HG03045 (cell line): Measurements from ENCODE around the gene CERK.
"Not testable (repeated sequence)": the region's sequence is repeated elsewhere in the genome, so short reads cannot be mapped to it uniquely, and the experiment has no call there.

ENCODE experiments used
- ATAC-seq: cut with Tn5 transposase; IDR thresholded peaks from one replicate; pipeline ENCODE4 v1.9.1; 2021; ENCODE audit warnings: mild to moderate bottlenecking, moderate library complexity; ENCODE audit not compliant: unreplicated experiment

CERK gene, protein sequence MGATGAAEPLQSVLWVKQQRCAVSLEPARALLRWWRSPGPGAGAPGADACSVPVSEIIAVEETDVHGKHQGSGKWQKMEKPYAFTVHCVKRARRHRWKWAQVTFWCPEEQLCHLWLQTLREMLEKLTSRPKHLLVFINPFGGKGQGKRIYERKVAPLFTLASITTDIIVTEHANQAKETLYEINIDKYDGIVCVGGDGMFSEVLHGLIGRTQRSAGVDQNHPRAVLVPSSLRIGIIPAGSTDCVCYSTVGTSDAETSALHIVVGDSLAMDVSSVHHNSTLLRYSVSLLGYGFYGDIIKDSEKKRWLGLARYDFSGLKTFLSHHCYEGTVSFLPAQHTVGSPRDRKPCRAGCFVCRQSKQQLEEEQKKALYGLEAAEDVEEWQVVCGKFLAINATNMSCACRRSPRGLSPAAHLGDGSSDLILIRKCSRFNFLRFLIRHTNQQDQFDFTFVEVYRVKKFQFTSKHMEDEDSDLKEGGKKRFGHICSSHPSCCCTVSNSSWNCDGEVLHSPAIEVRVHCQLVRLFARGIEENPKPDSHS

DNA sequence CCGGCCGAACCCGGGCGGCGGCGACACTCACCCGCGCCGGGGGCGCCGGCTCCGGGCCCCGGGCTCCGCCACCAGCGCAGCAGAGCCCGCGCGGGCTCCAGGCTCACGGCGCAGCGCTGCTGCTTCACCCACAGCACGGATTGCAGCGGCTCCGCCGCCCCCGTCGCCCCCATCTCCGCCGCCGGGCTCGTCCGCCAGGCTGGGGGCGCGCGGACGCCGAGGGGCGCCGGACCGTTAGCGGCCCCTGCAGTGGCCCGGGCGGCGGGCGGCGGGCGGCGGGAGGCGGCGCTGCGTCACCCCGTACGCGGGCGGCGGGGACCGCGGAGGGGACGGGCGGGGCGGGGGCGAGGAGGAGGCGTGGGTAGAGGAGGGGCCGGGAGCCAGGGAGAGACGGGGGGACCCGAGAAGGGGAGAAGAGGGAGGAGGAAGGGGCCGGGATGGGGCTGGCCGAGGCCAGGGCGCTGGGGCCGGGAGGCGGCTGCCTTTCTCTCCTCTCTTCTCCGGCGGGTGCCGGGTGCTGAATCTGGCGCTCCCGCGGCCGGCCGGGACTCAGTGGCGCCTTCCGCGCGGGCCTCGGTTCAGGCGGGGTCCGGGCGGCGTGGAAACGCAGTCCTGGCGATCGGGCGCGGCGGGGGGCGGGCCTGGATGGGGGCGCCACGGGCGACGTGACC lies at the start of gene CERK:
Gene CERK, minus strand, starts transcription at position 277 of the 671 bp plus-strand sequence. Its CDS starts 104 bp downstream, at position 173.
- ATAC-seq: peak; percentile 41

DNA sequence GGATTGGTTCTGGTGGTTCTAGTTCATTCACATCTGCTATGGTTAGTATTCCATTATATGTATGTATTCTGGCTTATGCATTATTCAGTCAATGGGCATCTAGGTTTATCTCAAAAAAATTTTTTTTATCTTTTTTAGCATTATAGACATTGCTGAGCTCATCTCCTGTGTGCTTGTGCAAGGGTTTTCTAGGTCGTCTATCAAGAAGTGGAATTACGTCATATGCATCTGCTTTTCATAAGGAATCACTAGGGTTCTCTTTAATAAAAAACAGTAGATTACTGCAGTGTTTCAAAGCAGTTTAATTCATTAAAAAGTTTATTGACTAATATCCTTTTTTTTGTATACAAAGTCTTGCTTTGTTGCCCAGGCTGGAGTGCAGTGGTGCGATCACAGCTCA lies 45.7 kb upstream of the CERK start:
- no peak for ATAC-seq

DNA sequence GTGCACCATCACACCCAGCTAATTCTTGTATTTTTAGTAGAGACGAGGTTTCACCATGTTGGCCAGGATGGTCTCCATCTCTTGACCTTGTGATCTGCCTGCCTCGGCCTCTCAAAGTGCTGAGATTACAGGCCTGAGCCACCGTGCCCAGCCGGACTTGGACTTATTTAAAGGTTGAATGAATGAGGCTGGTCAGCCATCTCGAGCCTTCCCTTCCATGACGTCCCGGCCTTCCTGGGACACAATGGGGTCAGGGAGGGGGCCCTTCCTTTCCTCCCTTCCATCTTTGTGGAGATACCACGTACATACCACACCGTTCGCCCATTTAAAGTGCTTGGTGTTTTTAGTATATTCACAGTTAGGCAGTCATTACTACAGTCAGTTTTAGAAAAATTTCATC lies 44.1 kb upstream of the CERK start:
- ATAC-seq: not testable (repeated sequence)

DNA sequence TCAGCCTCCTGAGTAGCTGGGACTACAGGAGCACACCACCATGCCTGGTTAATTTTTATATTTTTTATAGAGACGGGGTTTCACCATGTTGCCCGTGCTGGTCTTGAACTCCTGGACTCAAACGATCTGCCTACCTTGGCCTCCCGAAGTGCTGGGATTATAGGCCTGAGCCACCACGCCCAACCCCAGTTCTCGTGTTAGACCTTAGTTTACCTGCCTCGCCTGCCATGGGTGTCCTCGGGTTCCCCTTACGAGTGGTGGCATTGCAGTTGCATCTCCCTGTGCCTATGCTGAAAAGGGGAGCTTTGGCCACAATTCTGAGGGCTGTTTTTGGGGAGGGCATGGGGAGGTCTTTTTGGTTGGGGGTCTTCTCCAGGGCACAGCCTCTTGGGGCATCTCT lies 43.2 kb upstream of the CERK start:
- no peak for ATAC-seq

DNA sequence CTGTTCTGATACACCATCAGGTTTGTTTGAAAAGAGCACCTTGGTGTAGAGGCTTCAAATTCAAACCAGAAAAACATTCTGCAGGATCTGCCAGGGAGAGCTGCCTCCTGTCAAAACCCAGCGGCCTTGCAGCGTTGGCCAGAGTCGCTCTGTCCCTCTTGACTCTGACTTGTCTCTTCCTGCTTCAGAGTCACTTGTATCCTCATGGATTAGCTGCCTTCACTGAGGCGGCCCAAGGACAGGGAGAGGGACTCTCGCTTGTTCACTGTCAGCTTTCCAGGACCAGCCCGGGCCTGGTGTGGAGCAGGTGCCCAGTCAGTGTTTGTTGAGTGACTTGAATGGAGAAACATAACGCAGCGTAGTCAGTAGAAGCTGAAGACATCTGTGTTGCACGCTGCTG lies 42.4 kb upstream of the CERK start:
- no peak for ATAC-seq

DNA sequence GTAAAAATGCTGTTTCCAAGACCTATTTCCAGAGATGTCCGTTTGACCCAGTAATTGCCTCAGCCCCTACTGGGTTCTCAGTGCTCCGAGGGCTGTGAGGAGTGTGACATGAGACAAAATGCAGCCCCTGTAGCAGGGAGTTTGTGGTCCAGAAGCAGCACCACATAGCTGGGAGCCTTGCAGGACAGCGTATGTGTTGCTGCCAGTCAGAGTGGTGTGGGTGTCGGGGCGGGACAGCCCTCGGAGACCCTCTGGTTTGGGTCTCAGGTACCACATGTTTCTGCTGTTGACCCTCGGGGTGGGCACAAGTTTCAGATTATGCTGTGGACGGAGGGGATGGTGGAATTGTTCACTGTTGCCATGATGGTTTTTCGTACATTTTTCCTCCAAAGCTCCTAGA lies 41.6 kb upstream of the CERK start:
- ATAC-seq: no peak

DNA sequence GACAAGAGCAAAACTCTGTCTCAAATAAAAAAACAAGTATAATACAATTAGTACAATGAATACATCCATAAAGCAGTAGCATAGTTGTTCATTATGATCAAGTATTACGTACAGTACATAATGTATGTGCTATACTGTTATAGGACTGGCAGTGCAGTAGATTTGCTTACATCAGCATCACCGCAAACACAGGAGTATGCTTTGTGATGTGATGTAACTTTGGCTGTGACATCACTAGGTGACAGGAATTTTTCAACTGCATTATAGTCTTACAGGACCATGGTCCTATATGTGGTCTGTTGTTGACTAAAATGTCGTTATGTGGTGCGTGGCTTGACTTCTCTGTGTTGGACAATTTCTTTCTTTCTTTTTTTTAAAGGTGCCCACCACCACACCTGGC lies 41.0 kb upstream of the CERK start:
- no peak for ATAC-seq

DNA sequence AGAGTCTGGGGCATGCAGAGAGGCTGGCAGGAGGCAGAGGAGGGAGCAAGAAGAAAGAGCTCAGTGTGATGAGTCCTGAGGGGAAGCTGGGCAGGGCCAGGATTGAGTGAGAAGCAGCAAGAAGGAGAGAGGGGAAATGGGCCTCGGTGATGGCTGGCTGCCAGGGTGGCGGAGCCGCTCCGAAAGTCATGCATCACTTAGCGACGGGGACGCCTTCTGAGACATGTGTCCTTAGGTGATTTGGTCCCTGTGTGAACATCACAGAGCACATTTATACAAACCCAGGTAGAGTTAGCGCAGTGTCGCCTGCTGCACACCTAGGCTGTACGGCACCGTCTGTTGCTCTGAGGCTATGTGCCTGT lies 39.5 kb upstream of the CERK start:
- ATAC-seq: no peak

DNA sequence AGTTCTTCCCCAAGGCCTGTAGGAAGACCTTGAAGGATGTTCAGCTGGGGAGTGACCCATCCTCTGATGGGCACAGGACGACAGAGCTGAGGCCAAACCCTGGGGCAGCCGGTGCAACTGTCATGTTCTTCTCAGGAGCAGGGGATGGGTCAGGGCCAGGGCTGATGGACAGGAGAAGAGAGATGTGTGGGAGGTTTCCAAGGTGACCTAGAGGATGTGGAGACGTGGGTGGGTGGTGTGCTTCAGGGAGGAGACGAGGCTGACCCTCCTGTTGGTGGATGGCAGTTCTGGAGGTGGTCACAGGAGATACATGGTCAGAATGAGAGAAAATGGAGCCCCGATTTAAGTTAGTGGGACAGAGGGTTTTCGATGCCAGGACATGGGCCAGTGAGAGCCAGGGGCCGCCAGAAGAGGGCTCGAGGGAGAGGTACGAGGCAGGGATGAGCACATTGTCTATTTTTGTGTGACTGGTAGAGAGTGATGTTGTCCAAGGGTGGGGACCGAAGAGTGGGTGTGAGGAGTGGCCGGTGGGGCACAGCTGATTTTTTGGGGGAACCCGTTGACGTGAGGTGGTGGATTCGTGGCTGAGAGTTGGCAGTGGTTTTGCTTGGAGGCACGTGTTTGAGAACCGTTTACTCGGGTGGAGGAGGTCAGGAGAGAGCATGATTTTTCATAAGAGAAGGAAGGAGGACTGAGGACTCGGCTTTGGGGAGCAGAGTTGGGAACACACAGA lies 39.0 kb upstream of the CERK start:
- no peak for ATAC-seq

DNA sequence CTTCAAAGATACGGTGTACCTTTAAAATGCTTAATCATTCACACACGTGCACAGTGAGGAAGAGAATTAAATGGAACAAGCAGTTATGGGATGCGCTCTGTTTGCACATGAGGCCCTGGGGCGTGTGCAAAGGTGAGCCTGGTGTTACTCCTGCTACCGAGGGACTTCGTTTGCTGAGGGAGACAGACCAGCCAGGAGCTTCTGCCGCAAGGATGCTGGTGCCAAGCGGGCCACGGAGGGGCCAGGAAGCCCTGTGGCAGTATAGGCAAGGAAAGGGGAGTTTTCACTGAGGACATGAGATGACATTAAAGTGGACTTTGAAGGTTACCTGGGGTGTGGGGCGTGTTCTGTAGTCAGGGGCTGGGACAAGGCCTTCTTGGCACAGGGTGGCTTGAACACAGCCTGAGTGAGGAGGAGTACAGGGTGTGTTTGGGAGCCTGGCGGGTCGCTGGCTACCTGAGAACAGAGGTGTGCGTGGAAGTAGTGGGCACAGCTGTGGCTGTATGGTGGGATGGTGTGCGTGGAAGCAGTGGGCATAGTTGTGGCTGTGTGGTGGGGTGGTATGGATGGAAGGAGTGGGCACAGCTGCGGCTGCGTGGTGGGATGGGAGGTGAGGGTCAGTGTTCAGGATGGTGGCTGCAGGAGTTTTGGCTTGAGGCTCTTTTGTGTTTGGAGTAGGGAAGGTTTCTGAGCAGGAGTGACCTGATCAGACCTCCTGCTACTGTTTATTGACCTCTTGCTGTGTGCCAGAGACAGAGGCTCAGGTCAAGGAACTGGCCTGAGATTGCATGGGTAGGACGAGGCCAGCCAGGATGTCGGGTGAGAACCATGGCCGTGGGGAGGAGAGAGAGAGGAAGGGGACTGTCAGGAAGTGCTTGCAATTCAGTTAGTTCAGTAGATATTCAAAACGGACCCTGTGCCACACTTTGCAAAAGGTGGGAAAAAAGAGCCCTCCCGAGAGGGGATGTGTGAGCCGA lies 38.1 kb upstream of the CERK start:
- no peak for ATAC-seq

DNA sequence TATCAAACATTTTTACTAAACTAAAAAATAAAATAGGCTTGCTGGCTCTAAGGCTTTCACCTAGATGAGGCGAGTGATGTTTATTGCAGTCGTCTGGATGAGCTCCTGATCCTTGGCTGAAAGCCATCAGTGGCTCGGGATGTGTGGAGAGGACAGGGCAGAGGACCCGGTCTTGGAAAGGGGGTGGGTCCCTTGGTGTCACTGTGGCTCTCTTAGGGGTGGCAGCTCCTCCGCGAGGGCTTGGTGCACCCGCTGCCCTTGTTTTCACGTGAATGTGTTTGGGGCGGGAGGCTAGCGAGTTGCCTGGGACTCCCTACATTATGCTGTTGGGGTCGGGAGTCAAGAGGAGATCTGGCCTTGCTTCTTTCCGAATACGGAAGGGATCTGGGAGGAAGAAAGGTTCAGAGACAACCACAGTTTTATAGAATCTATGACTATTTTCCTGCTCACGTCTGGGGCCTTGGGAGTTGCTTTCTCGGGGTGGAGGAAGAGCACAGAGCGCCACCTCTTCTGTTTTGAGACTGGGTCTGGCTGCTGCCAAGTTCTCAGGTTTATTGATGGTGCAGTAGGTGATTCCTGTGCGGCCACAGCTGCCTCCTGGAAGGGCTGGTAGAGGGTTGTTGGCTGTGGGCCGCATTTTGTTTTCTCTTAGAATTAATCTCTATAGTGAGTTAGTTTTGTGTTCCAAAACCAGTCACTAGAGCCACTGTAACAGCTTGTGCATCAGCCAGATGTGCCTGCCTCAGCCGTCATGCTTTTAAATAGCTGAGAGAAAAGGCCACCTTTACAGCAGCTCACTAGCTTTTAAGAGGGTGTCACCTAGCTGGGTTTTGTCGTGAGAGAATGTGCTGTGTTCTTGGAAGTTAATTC lies 37.2 kb upstream of the CERK start:
- ATAC-seq: no peak

DNA sequence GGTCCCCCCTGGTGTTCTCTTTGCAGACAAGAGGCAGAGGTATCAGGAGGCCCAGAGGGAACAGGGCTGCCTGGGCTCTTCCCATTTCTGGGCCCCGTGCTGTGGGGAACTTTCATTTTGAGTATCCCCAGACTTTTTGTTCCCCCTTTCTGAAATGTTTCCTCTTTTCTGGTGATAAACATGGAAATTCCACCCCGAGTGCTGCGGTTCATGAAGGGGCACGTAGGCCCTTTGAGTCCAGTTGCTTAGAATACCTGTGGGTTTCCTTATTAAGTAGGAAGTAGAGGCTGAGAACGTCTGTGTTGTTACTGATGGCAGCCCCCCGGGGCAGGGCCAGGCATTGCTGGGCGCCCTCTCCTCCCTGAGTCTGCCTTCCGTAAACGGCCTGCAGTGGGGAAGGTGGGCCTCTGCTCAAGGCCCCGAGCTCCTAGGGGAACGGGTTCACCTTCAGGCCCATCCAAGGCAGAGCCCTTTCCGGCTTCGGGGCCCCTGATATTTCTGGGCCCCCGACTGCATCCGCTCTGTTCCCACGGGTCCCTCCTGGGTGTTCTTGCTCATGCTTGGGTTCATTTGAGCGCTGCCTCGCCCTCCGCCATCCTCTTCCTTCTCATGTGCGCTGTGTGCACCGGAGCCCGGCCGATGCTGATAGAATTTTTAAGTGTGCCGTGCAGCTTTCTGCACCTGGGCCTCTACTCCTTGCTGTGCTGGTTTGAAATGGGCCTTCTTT lies 36.4 kb upstream of the CERK start:
- ATAC-seq: peak; percentile 43

DNA sequence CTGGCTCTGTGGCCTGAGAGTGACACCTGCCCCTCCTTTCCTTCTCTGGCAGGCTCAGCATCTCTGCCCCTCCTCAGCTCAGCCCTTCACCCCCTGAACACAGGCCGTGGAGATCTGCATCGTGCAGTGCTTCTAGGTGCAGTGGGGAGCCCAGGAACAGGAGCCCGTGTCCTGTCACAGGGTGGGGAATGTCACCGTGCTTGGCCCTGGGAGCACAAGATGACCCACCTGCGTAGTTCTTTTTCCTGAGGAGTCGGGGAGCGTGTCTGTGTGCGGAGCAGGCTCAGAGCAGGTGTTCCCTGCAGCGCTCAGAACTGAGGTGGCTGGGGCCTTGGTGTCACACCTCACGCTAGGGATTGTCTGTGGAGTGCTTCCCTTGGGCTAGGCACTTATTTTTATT lies 35.0 kb upstream of the CERK start:
- ATAC-seq: no peak

DNA sequence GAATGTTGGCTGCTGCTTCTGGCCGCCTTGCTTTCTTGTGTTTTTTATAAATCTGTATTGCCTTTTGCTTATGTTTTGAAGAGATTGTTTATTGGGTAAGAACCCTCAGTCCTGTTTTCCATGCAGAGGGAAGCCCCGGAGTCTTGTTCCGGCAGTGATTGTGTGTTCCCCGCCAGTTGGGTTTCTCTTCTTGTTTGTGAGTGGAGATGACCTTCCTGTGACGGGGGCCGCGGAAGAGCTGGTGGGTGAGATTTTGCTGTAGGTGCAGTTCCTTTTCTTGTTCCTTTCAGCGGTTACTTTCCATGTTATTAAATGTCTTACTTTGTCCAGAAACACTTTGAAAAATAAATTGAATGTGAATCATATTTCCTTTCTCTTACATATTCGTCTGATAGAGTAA lies 32.7 kb upstream of the CERK start:
- no peak for ATAC-seq

DNA sequence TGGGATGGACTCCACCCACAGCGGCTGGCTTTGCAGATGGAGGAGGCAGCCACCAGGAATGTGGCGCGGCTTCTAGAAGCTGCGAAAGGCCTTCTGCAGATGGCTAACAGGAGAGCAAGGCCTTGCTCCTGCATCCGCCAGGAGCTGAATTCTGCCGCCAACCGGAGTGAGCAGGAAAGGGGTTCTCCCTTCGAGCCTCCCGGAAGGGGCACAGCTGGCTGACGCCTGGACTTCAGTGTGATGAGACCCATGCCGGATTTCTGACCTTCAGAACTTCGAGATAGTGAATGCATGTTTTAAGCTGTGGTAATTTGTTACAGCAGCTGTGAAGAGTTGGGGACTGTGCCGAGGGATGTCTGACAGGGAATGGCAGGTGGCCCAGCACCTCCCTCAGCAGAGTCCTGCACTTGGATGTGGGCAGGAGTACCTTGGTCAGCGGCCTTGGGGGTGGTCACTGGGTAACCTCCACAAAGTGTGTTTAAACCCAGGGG lies 32.1 kb upstream of the CERK start:
- no peak for ATAC-seq

DNA sequence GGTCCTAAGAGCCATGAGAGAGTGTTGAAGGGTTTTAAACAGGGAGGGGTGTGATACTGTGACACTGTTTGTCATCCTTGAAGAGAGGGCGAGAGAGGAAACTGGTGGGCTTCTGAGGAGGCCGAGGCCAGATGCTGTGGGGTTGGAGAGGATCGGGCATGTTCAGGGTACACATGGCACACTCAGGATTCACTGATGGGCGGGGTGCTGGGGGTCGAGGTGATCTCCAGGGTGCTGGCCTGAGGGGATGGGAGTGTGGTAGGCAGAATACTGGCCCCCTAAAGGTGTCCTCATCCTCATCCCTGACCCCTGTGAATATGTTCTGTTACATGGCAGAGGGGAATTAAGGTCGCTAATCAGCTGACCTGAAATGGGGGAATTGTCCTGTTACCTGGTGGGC lies 31.7 kb upstream of the CERK start:
- ATAC-seq: no peak

DNA sequence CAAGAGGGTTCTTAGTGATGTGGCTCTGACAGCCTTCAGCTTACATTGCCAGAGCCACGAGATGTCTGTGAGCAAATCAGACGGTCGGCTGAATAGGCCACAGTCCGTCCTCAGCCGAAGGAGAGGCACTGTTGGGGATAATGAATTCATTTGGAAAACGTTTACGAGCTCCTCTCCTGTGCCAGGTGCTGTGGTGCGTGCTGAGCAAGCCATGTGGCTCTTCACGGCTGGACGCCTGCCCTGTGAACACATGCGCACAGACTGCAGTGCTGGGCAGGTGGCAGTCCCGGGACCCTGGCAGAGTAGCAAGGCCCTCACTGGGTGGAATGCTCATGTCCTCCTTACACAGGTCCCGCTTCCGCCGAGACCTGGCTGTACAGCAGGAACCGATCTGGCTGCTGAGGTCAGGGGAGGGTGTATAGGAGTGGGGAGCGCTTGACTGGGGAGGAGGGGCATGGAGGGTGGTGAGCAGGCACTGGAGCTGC lies 31.2 kb upstream of the CERK start:
- ATAC-seq: no peak

DNA sequence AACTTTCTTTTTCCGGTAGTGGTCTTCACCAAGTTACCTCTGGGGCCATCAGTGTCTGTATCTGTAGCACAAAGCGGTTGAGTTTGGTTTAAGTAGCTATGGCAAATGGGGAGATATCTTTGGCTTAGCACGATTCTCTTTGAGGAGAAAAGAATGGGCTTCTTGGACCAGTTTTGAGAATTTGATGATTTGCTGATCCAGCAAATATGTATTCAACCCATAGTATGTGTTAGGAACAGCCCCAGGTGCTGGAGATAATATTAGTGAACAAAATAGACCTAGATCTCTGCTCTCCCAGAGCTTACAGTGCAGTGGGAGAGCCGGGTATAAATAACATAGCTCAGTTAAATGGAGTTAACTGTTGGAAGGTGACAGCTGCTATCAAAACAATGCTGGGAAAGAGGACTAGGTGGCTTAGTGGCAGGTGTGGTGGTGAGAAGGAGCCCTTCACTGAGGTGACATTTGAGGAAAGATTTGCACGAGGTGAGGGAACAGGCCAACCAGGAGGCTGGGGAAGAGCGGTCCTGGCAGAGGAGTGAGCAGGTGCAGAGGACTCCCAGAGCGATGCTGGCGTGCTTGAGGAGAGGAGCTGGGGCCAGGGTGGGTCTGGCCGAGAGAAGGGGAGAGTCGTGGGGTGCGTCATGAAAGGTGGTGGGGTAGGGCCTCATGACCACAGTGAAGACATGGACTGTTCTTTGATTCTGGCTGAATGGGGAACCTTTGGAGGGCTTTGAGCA lies 29.4 kb upstream of the CERK start:
- no peak for ATAC-seq
